GM21786 (cell line): ENCODE measurements around the gene TYR.
"Not testable (repeated sequence)": the region's sequence is repeated elsewhere in the genome, so short reads cannot be mapped to it uniquely, and the experiment has no call there.

Experiments
- ATAC-seq: cut with Tn5 transposase; IDR thresholded peaks from one replicate; pipeline ENCODE4 v1.9.1; 2021; ENCODE audit not compliant: unreplicated experiment

TYR gene

DNA sequence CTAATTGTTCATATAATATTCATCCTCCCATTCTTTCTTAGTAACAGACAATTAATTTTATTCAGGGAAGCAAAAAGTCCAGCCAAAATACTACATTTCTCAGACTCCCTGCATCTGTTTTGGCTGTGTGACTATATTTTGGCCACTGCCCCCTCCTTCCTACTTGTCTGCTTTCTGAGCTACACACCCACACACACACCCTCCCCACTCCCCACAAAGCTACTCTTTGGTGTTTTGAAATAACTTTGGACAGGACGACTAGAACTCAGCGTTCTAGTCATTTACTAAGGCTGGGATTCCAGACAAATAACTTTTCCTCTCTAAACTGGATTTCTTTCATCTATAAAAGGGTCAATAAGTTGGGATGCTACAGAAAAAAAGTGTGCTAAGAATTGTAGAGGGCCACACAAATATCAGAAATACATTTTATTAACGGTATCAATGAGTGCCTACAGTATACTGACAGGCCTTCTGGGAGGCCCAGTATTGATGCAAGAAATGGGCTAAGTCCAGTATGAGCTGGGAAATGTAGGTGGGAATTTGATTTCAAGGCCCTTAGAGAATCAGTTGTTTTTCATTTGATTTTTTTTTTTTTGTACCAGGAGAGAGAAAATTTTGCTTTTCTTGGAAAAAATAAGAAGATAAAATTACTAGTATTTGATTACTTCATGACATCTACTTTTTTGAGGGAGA lies 165.4 kb downstream of the TYR start:
- not testable (repeated sequence) for ATAC-seq
